ENCODE results near the gene DNASE2B.

The DNASE2B gene

GRCh38 chr1:84402060-84402459 is 3.8 kb downstream of the DNASE2B start:
- Histone ChIP-seq H3K27ac (no peak overlapping the region), H3K36me3 (replicated peaks) (no peaks in the 10 kb centered on the region), H3K4me3 (ENCODE audit: low read depth, low read length) (no peak overlapping the region), H3K27me3 (replicated peaks) (no peaks in the 10 kb centered on the region)
- no peak for TF ChIP-seq CTCF (IDR thresholded peaks at IDR 0.05; ENCODE audit: low read depth, low read length, missing control alignments)
- DNase-seq: no peak
- in situ Hi-C loops (cut with HindIII; ENCODE audit: low pct_ligation_motif_present, low sequenced_read_pairs): no loop called here

GRCh38 chr1:84402501-84402900 is 4.2 kb downstream of the DNASE2B start:
- H3K27me3 ChIP-seq (replicated peaks): no peaks in the 10 kb centered on the region
- no peak for TF ChIP-seq CTCF (IDR thresholded peaks at IDR 0.05; ENCODE audit: low read depth, low read length, missing control alignments)
- no peaks in the 10 kb centered on the region for H3K36me3 ChIP-seq (replicated peaks)
- in situ Hi-C loops (cut with HindIII; ENCODE audit: low pct_ligation_motif_present, low sequenced_read_pairs): no loop called here
- no peak overlapping the region for H3K27ac ChIP-seq
- DNase-seq: no peak
- H3K4me3 ChIP-seq (ENCODE audit: low read depth, low read length): no peak overlapping the region

DNA sequence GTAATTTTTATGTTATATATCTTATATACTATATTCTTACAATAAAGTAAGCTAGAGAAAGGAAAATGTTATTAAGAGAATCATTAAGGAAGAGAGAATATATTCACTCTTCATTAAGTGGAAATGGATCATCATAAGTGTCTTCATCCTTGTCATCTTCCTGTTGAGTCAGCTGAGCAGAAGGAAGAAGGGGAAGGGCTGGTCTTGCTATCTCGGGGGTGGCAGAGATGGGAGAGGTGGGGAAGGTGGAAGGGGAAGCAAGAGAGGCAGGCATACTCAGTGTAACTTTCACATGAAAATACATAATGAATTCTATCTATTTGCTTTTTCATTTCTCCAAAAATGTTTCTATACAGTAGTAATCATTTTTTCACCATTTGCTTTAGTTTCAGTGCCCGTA is 5.1 kb downstream of the DNASE2B start:
- in situ Hi-C loops (cut with HindIII; ENCODE audit: low pct_ligation_motif_present, low sequenced_read_pairs): no loop called here
- no peak for TF ChIP-seq CTCF (IDR thresholded peaks at IDR 0.05; ENCODE audit: low read depth, low read length, missing control alignments)
- Histone ChIP-seq H3K27ac (no peak overlapping the region), H3K36me3 (replicated peaks) (no peaks in the 10 kb centered on the region), H3K4me3 (ENCODE audit: low read depth, low read length) (no peak overlapping the region), H3K27me3 (replicated peaks) (no peaks in the 10 kb centered on the region)
- no peak for DNase-seq

DNA sequence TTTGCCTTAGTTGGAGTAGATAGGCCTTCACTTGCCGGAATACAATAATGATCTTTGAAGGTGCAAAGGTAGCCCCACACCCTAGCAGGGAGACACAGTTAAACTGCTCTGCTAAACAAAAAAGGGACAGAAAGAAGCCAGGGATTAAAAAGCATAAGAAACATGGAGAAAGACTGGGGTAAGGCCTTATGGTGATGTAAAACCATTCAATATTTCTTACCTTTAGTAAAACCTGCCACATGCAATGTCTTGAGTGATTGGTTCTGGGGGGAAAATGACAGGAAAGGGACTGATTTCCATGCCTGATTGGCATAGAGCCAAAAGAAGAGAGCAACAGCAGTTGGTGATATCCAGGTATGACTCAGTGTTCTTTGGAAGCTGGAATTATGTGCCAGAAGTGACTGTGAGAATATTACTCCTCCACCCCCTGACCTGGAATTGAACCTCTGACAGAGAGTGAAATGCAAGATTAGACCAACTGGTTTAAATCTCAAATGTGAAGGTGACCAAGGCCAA is 8.1 kb downstream of the DNASE2B start:
- peak; percentile 68 for DNase-seq
- H3K4me3 ChIP-seq (ENCODE audit: low read depth, low read length): no peak overlapping the region
- H3K36me3 ChIP-seq (replicated peaks): no peaks in the 10 kb centered on the region
- no peak for TF ChIP-seq CTCF (IDR thresholded peaks at IDR 0.05; ENCODE audit: low read depth, low read length, missing control alignments)
- H3K27me3 ChIP-seq (replicated peaks): no peaks in the 10 kb centered on the region
- H3K27ac ChIP-seq: no peak overlapping the region
- in situ Hi-C loops (cut with HindIII; ENCODE audit: low pct_ligation_motif_present, low sequenced_read_pairs): no loop called here

GRCh38 chr1:84407524-84407923 is 9.2 kb downstream of the DNASE2B start:
- no peaks in the 10 kb centered on the region for H3K27me3 ChIP-seq (replicated peaks)

More at GRCh38 chr1:84407524-84407923, 9.2 kb downstream of the DNASE2B start:
- in situ Hi-C loops (cut with HindIII; ENCODE audit: low pct_ligation_motif_present, low sequenced_read_pairs): no loop called here
- no peak for TF ChIP-seq CTCF (IDR thresholded peaks at IDR 0.05; ENCODE audit: low read depth, low read length, missing control alignments)
- no peak for DNase-seq
- Histone ChIP-seq H3K4me3 (ENCODE audit: low read depth, low read length) (no peak overlapping the region), H3K27ac (no peak overlapping the region), H3K36me3 (replicated peaks) (no peaks in the 10 kb centered on the region)

All from brain microvascular endothelial cell (primary cell).